ENCODE measurements around the gene C11orf91. TPM values are rescaled to one million over a fixed set of nuclear protein-coding genes. Genes with fewer than 3 reads are reported as not detected.

The C11orf91 gene
- total and polyA plus RNA-seq, 2 donors (not counting 3 experiments of a cell fraction or from before 2014, with no cell fraction given): 0.94 to 2.1 TPM

DNA sequence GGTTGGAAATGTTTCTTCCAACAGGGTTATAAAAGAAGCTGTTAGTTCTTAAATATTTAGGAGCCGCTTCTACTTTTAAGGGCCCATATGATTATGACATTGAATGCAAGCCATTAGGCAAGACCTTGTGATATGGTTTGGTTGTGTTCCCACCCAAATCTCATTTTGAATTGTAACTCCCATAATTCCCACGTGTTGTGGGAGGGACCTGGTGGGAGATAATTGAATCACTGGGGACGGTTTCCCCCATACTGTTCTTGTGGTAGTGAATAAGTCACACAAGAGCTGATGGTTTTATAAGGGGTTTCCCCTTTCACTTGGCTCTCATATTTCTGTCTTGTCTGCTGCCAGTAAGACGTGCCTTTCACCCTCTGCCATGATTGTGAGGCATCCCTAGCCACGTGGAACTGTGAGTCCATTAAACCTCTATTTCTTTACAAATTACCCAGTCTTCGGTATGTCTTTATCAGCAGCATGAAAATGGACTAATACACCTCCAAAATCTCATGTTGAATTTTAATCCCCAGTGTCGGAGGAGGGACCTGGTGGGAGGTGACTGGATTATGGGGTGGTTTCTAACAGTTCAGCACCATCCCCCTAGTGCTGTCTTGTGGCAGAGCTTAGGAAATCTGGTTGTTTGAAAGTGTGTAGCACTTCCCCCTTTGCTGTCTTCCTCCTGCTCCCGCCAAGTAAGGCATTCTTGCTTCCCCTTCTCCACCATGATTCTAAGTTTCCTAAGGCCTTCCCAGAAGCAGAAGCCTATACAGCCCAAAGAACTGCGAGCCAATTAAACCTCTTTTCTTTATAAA, 31.3 kb upstream of the C11orf91 start:
- Histone ChIP-seq H3K9me3 (replicated peaks; ENCODE audit: control insufficient read depth, insufficient read depth, low read length) (no peaks in the 10 kb centered on the region), H3K27me3 (ENCODE audit: control insufficient read depth in 2 of 2, insufficient read depth in 2 of 2, low read length in 2 of 2) (no peaks in the 10 kb centered on the region), H4K20me1 (replicated peaks; ENCODE audit: control insufficient read depth, extremely low read depth, insufficient read depth, low read length) (peaks cover 3% of the 10 kb centered on the region), H2AFZ (ENCODE audit: low read depth, low read length) (no peak overlapping the region), H3K9ac (replicated peaks; ENCODE audit: extremely low read depth, insufficient read depth, low read length) (peak overlapping the region; percentile 33), H3K4me3 (replicated peaks in 1 of 3; ENCODE audit: insufficient read depth in 1 of 3, low read depth in 1 of 3, low read length in 3 of 3) (peak overlapping the region in 2 of 3 experiments; percentile 52 to 95), H3K4me1 (ENCODE audit: control insufficient read depth, extremely low read depth, insufficient read depth, low read length) (peaks cover 49% of the 10 kb centered on the region), H3K9me1 (replicated peaks; ENCODE audit: control insufficient read depth, extremely low read depth, insufficient read depth, low read length) (no peaks in the 10 kb centered on the region), H3K36me3 (ENCODE audit: control insufficient read depth in 2 of 2, extremely low read depth in 1 of 2, insufficient read depth in 2 of 2, low read length in 2 of 2) (peaks cover 4% of the 10 kb centered on the region in 2 experiments), H3K79me2 (ENCODE audit: control insufficient read depth, insufficient read depth, low read length) (peaks cover 90% of the 10 kb centered on the region), H3K27ac (ENCODE audit: insufficient read depth, low read depth, low read length) (peak overlapping the region; percentile 46), H3K4me2 (ENCODE audit: insufficient read depth, low read length) (peak overlapping the region; percentile 99)
- no TSS peak for BruUV-seq (replicated peaks)
- DNase-seq (ENCODE audit: low read depth, low spot score) (no peak), FAIRE-seq (no peak)
- dilution Hi-C loops (cut with MboI; ENCODE audit: extremely low pct_ligation_motif_present, low sequenced_read_pairs): no loop called here
- intact Hi-C loops (cut with micrococcal nuclease): no loop called here
- ChIA-PET CTCF (interaction anchor here (1.0 to 4.0 kb wide), 4 partner anchors 11 to 42 kb away, joined by 3 to 32 read pairs (median 6); no protein-coding TSS in a partner anchor), POLR2A (no interaction called here)
- peak; percentile 15 for TF ChIP-seq POLR2A (IDR thresholded peaks at IDR 0.05; ENCODE audit: low read depth, low read length)
- TF ChIP-seq GATA2 (IDR thresholded peaks at IDR 0.05; ENCODE audit: insufficient read depth, insufficient read length, low read depth, low read length): no peak

GRCh38 chr11:33730716-33731115, 30.1 kb upstream of the C11orf91 start:
- dilution Hi-C loops (cut with MboI; ENCODE audit: extremely low pct_ligation_motif_present, low sequenced_read_pairs): no loop called here
- Histone ChIP-seq H3K27ac (ENCODE audit: insufficient read depth, low read depth, low read length) (no peak overlapping the region), H3K4me2 (ENCODE audit: insufficient read depth, low read length) (peak overlapping the region; percentile 92)

More at GRCh38 chr11:33730716-33731115, 30.1 kb upstream of the C11orf91 start:
- ChIA-PET CTCF (interaction anchor here (0.8 to 1.4 kb wide), 3 partner anchors 9 to 24 kb away, joined by 3 to 5 read pairs (median 3); no protein-coding TSS in a partner anchor), POLR2A (no interaction called here)
- FAIRE-seq (no peak), DNase-seq (ENCODE audit: low read depth, low spot score) (no peak)
- H3K9ac ChIP-seq (replicated peaks; ENCODE audit: extremely low read depth, insufficient read depth, low read length): no peak overlapping the region
- no peaks in the 10 kb centered on the region for H3K27me3 ChIP-seq (ENCODE audit: control insufficient read depth in 2 of 2, insufficient read depth in 2 of 2, low read length in 2 of 2)
- no peaks in the 10 kb centered on the region for H3K9me3 ChIP-seq (replicated peaks; ENCODE audit: control insufficient read depth, insufficient read depth, low read length)
- TF ChIP-seq GATA2 (IDR thresholded peaks at IDR 0.05; ENCODE audit: insufficient read depth, insufficient read length, low read depth, low read length): no peak
- TF ChIP-seq, protein P1, sequence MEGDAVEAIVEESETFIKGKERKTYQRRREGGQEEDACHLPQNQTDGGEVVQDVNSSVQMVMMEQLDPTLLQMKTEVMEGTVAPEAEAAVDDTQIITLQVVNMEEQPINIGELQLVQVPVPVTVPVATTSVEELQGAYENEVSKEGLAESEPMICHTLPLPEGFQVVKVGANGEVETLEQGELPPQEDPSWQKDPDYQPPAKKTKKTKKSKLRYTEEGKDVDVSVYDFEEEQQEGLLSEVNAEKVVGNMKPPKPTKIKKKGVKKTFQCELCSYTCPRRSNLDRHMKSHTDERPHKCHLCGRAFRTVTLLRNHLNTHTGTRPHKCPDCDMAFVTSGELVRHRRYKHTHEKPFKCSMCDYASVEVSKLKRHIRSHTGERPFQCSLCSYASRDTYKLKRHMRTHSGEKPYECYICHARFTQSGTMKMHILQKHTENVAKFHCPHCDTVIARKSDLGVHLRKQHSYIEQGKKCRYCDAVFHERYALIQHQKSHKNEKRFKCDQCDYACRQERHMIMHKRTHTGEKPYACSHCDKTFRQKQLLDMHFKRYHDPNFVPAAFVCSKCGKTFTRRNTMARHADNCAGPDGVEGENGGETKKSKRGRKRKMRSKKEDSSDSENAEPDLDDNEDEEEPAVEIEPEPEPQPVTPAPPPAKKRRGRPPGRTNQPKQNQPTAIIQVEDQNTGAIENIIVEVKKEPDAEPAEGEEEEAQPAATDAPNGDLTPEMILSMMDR (IDR thresholded peaks at IDR 0.05; ENCODE audit: extremely low read depth in 1 of 2, insufficient read depth in 1 of 2, low read depth in 1 of 2, low read length in 2 of 2): no peak
- TF ChIP-seq JUN (IDR thresholded peaks at IDR 0.05; ENCODE audit: borderline replicate concordance, insufficient read depth, insufficient read length, low read depth): no peak
- no peak for TF ChIP-seq MYC (IDR thresholded peaks at IDR 0.05; ENCODE audit: low read depth, low read length)
- no peak for TF ChIP-seq POLR2AphosphoS5 (IDR thresholded peaks at IDR 0.05; ENCODE audit: insufficient read depth, low read depth, low read length)
- TF ChIP-seq, protein P2, sequence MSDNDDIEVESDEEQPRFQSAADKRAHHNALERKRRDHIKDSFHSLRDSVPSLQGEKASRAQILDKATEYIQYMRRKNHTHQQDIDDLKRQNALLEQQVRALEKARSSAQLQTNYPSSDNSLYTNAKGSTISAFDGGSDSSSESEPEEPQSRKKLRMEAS (IDR thresholded peaks at IDR 0.05; ENCODE audit: insufficient read depth, insufficient read length): no peak
- TF ChIP-seq POLR2A (IDR thresholded peaks at IDR 0.05; ENCODE audit: low read depth, low read length): no peak
- no peak for TF ChIP-seq FOS (IDR thresholded peaks at IDR 0.05; ENCODE audit: borderline replicate concordance, insufficient read depth, low read length)
- TF ChIP-seq EZH2 (IDR thresholded peaks at IDR 0.05; ENCODE audit: borderline replicate concordance, low read depth, low read length, severe bottlenecking): no peak
- peaks cover 47% of the 10 kb centered on the region for H3K4me1 ChIP-seq (ENCODE audit: control insufficient read depth, extremely low read depth, insufficient read depth, low read length)
- H3K36me3 ChIP-seq (ENCODE audit: control insufficient read depth in 2 of 2, extremely low read depth in 1 of 2, insufficient read depth in 2 of 2, low read length in 2 of 2): peaks cover 4% of the 10 kb centered on the region in 2 experiments
- H4K20me1 ChIP-seq (replicated peaks; ENCODE audit: control insufficient read depth, extremely low read depth, insufficient read depth, low read length): peaks cover 3% of the 10 kb centered on the region
- BruUV-seq (replicated peaks): no TSS peak
- H3K4me3 ChIP-seq (replicated peaks in 1 of 3; ENCODE audit: insufficient read depth in 1 of 3, low read depth in 1 of 3, low read length in 3 of 3): peak overlapping the region in 2 of 3 experiments; percentile 45 to 52
- H2AFZ ChIP-seq (ENCODE audit: low read depth, low read length): no peak overlapping the region
- no peaks in the 10 kb centered on the region for H3K9me1 ChIP-seq (replicated peaks; ENCODE audit: control insufficient read depth, extremely low read depth, insufficient read depth, low read length)
- intact Hi-C loops (cut with micrococcal nuclease): no loop called here
- peaks cover 94% of the 10 kb centered on the region for H3K79me2 ChIP-seq (ENCODE audit: control insufficient read depth, insufficient read depth, low read length)

Data from endothelial cell of umbilical vein (primary cell).